Measurements from ENCODE around the gene KDM8.
A peak's percentile ranks its signal among the peaks of the same experiment; 100 is the strongest.

- 0 out of 2 replicates have a peak, but pooled peaks have one; percentile 14 for TF ChIP-seq CTCF (conservative IDR thresholded peaks at IDR 0.05)
- TF ChIP-seq EZH2 (IDR thresholded peaks at IDR 0.05; ENCODE audit: low read depth): no peak
Measured at GRCh38 chr16:27268376-27269299, 65.3 kb downstream of the KDM8 start, which contains the start of gene NSMCE1.

Data from PC-9 (cell line).